SK-N-DZ (cell line): ENCODE results near the gene PCSK5. TPM values are rescaled to one million over a fixed set of nuclear protein-coding genes. Genes with fewer than 3 reads are reported as not detected.
"Not testable (repeated sequence)": the region's sequence is repeated elsewhere in the genome, so short reads cannot be mapped to it uniquely, and the experiment has no call there.

ENCODE experiments used
- DNase-seq: peaks from one replicate; pipeline ENCODE4 v3.0.0-alpha.2; 2015; ENCODE audit warnings: low spot score
- polyA plus RNA-seq, 2 experiments: library from polyadenylated mRNA; depleted of rRNA; stranded (reverse); fragments of >200 nt; gene quantifications; 2 replicates each; pipeline ENCODE4 v1.2.3, GENCODE V29; 2014

PCSK5 gene
- 0.03 TPM in 2 replicates for polyA plus RNA-seq (2014; cell fraction: cytosol; rRNA removed)
- polyA plus RNA-seq (2014; cell fraction: nucleus; rRNA removed): 0.33 and 0.51 TPM in 2 replicates

DNA sequence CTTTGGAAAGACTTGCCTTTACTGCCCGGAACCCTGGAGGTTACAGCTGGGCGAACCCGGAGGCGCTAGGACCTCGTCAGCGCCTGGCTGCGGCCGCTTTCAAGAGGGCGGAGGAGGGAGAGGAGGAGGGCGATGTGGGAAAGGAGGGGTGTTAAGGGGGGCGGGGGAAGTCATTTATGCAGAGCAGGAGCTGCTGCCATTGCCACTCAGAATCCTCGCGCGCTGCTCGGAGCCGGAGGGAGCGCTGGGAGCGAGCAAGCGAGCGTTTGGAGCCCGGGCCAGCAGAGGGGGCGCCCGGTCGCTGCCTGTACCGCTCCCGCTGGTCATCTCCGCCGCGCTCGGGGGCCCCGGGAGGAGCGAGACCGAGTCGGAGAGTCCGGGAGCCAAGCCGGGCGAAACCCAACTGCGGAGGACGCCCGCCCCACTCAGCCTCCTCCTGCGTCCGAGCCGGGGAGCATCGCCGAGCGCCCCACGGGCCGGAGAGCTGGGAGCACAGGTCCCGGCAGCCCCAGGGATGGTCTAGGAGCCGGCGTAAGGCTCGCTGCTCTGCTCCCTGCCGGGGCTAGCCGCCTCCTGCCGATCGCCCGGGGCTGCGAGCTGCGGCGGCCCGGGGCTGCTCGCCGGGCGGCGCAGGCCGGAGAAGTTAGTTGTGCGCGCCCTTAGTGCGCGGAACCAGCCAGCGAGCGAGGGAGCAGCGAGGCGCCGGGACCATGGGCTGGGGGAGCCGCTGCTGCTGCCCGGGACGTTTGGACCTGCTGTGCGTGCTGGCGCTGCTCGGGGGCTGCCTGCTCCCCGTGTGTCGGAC is at the start of gene PCSK5:
PCSK5 (plus strand) TSS at position 202 of the 805 bp plus-strand sequence; CDS start at position 711, 509 bp downstream.
- DNase-seq: peak; percentile 87

- DNase-seq: no peak
Observed at GRCh38 chr9:75844321-75844720, 46.2 kb upstream of the PCSK5 start.

GRCh38 chr9:75845806-75846205 is 44.7 kb upstream of the PCSK5 start:
- no peak for DNase-seq

- no peak for DNase-seq
Observed at GRCh38 chr9:75847085-75847484, 43.4 kb upstream of the PCSK5 start.

GRCh38 chr9:75850459-75851200 is 39.8 kb upstream of the PCSK5 start:
- DNase-seq: no peak

GRCh38 chr9:75851917-75852316 is 38.6 kb upstream of the PCSK5 start:
- no peak for DNase-seq

GRCh38 chr9:75852746-75853145 is 37.7 kb upstream of the PCSK5 start:
- no peak for DNase-seq

DNA sequence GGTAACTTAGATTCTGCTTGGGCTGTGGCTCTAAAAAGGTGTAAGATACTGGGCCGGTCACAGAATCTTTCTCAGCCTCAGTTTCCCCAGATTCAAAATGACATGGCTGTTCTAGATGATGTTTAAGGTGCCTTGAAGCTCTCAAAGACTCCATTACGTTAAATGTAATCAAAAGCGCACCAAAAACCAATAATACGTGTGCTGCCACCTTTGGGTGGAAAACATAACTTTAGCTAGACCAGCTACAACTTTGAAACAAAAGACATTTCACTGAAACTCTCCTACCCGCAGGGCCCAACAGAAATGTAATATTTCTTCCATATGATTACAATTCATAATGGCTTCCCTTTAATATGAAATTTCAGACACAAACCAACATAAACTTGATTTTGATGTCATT is 35.0 kb upstream of the PCSK5 start:
- no peak for DNase-seq

DNA sequence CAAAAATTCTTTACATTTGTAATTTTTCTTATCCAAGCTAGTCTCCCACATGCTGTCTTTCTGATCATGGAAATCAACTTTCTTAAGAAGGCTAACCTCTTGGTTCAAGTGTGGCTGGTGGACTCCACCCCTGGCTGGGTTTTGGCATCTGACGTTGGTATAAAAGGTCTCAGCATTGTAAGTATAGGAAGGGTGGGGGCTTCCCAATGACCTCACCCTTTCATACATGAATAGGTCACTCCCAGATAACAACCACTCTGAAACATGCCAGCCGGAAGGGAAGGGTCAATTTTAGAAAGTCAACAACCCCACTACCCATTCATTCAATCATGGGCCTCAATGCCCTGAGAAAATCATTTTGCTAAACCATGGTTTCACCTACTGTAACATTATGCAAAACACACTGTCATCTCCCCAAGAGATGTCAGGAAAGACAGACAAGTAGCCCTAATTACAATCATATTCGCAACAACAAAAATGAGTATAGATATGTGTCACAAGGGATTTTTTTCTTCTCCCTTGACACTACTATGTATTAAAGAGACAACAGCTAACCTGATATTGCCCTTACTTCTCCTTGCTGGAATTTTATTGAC is 31.9 kb upstream of the PCSK5 start:
- DNase-seq: no peak

- DNase-seq: no peak
Observed at GRCh38 chr9:75864266-75864665, 26.2 kb upstream of the PCSK5 start.

GRCh38 chr9:75866273-75866871 is 24.1 kb upstream of the PCSK5 start:
- DNase-seq: peak; percentile 36

DNA sequence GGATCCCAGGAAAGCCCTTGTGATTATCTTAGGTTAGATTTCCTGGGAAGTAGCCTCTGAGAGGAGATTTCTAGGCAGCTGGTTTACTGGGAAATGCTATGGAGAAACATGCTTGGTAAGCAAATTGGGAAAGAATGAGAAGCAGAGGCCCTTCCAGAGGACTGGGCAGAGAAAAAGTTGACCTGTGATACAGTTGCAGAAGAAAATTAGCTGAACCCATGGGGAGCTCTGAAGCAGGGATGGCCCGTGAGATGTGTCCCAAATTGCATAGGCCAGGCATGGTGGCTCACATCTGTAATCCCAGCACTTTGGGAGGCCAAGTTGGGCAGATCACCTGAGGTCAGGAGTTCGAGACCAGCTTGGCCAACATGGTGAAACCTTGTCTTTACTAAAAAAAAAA is 21.9 kb upstream of the PCSK5 start:
- not testable (repeated sequence) for DNase-seq

DNA sequence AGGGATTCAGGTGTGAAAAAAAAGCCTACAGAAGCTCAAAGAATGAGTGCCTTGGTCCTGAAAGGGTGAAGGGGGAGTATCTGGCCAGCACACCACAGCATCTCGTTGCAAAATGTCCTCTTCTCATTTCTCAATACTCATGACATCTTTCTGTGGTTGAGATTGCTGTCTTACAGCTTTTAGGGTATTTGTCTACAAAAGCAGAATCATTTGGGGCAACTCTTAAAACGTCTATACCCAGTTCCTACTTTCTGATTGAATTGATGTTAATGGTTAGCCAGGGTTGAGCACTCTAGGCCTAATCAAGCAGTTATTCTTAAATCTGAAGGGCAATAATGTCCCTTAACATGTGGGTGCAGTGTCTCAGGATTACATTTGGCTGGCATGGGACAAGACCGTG is 21.2 kb upstream of the PCSK5 start:
- no peak for DNase-seq

DNA sequence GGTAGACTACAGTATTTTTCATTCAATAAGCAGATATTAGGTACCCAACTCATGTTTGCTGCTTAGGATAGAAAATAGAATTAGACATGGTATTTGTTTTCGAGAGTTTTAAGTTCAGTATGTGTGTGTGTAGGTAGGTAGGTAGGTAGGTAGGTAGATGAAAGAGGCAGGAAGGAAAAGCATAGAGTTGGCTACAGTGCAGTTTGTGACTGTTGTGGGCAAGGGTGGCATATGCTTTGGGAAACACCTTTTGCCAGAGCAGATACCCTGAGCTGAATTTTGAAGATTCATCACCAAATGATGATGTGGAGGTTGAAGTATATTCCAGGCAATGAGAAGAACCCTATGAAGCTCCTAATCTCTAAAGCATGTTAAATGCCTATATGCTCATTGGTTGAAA is 20.0 kb upstream of the PCSK5 start:
- DNase-seq: no peak

GRCh38 chr9:75871624-75872023 is 18.8 kb upstream of the PCSK5 start:
- no peak for DNase-seq

- DNase-seq: no peak
Observed at GRCh38 chr9:75873712-75874111, 16.8 kb upstream of the PCSK5 start.

GRCh38 chr9:75876999-75877640 is 13.4 kb upstream of the PCSK5 start:
- no peak for DNase-seq

- DNase-seq: no peak
Observed at GRCh38 chr9:75878488-75878860, 12.0 kb upstream of the PCSK5 start.

- no peak for DNase-seq
Observed at GRCh38 chr9:75880618-75881017, 9.9 kb upstream of the PCSK5 start.

DNA sequence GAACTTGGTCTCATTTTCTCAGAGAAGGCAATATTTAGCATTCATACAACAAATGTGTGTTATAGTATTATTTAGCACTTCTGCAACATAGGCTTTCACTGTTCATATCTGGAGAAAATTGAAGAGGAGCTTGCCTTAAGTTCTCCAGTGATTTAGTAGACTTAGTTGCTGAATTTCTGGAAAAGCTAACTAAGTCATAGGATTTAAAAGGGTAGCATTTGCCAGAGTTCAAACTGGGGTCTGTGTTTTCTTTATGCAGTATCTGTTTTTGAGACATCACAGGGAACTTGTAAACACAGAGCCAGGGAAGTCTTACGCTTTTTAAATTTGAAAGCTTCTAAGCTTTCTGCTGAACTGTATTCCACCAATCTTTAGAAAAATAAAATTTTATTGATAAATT is 8.7 kb upstream of the PCSK5 start:
- DNase-seq: no peak

DNA sequence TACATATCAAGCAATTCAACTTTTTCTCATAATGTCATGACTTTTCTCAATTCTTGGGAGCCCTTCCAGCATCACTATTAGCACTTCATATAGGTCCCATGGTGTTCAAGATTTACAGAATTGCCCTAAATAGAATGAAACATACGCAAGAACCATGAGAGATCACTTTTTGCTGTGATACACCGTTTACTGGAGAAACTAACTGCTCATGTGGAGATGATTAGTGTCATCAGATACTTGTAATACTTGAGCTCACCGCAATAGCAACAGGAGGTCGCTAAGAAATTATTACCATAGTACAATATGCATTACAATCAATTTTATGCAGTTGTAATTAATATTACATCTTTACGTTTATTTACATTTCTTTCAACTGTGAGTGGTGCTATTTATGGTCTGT is 4.8 kb upstream of the PCSK5 start:
- DNase-seq: no peak

GRCh38 chr9:75889577-75889976 is 896 bp upstream of the PCSK5 start:
- no peak for DNase-seq
